HepG2 (cell line): Measurements from ENCODE around the gene TLCD3B. TPM values are rescaled to one million over a fixed set of nuclear protein-coding genes. Genes with fewer than 3 reads are reported as not detected.

ENCODE experiments used
- AHDC1 ChIP-seq: sonication (generic); formaldehyde crosslinking; IDR thresholded peaks from 2 replicates; pipeline ENCODE4 v1.5.1; 2020; ENCODE audit warnings: mild to moderate bottlenecking, missing genetic modification reagents, borderline replicate concordance
- CENPT ChIP-seq: sonication (generic); formaldehyde crosslinking; IDR thresholded peaks from 2 replicates; pipeline ENCODE4 v1.8.0; 2022; ENCODE audit warnings: low read depth, mild to moderate bottlenecking, moderate library complexity, missing genetic modification reagents
- CERS6 ChIP-seq: sonication (generic); formaldehyde crosslinking; IDR thresholded peaks from 2 replicates; pipeline ENCODE4 v1.5.0; 2020; ENCODE audit warnings: missing genetic modification reagents
- DRAP1 ChIP-seq: IDR thresholded peaks from 2 replicates; pipeline ENCODE4 v1.6.1; 2016; ENCODE audit warnings: missing genetic modification reagents, missing compliant biosample characterization
- KLF6 ChIP-seq: IDR thresholded peaks from 2 replicates; pipeline ENCODE4 v1.8.0; 2016; ENCODE audit warnings: missing biosample characterization, missing genetic modification reagents
- PCBP1 ChIP-seq: fragments of 200-400 bp; formaldehyde crosslinking; IDR thresholded peaks from 2 replicates; pipeline ENCODE4 v1.6.1; 2017; ENCODE audit warnings: mild to moderate bottlenecking, low read depth, low read length, borderline replicate concordance
- SMAD3 ChIP-seq: sonication (generic); formaldehyde crosslinking; IDR thresholded peaks from 2 replicates; pipeline ENCODE4 v1.4.0; 2020; ENCODE audit warnings: missing genetic modification reagents
- SYNCRIP ChIP-seq: fragments of 200-400 bp; formaldehyde crosslinking; IDR thresholded peaks from 2 replicates; pipeline ENCODE4 v1.6.1; 2018; ENCODE audit warnings: mild to moderate bottlenecking, low read depth, low read length; ENCODE audit not compliant: insufficient read depth
- TBX2 ChIP-seq: sonication (generic); formaldehyde crosslinking; IDR thresholded peaks from 2 replicates; pipeline ENCODE4 v1.5.0; 2020; ENCODE audit warnings: missing genetic modification reagents, mild to moderate bottlenecking, borderline replicate concordance
- TEAD2 ChIP-seq: sonication (generic); formaldehyde crosslinking; IDR thresholded peaks from 2 replicates; pipeline ENCODE4 v1.9.0; 2021; ENCODE audit warnings: missing genetic modification reagents
- TEAD3 ChIP-seq: optimal IDR thresholded peaks from 2 replicates; pipeline ENCODE3; 2016; ENCODE audit warnings: borderline replicate concordance
- ZBTB38 ChIP-seq: sonication (generic); formaldehyde crosslinking; IDR thresholded peaks from 2 replicates; pipeline ENCODE4 v1.5.1; 2020; ENCODE audit warnings: mild to moderate bottlenecking, missing genetic modification reagents
- ZBTB7B ChIP-seq: sonication (generic); formaldehyde crosslinking; IDR thresholded peaks from 2 replicates; pipeline ENCODE4 v1.4.0; 2020; ENCODE audit warnings: missing genetic modification reagents
- ZBTB8A ChIP-seq: sonication (generic); formaldehyde crosslinking; IDR thresholded peaks from 2 replicates; pipeline ENCODE4 v1.4.0; 2020; ENCODE audit warnings: mild to moderate bottlenecking, low read depth, missing genetic modification reagents, borderline replicate concordance
- ZNF672 ChIP-seq: sonication (generic); formaldehyde crosslinking; IDR thresholded peaks from 2 replicates; pipeline ENCODE4 v1.8.1; 2022; ENCODE audit warnings: missing genetic modification reagents
- ZNF674 ChIP-seq: sonication (generic); formaldehyde crosslinking; IDR thresholded peaks from 2 replicates; pipeline ENCODE4 v1.5.0; 2020; ENCODE audit warnings: low read depth, mild to moderate bottlenecking, missing genetic modification reagents
- ZNF710 ChIP-seq: sonication (generic); formaldehyde crosslinking; IDR thresholded peaks from 2 replicates; pipeline ENCODE4 v1.5.0; 2020; ENCODE audit warnings: mild to moderate bottlenecking, missing genetic modification reagents, borderline replicate concordance
- ZNF816 ChIP-seq: sonication (generic); formaldehyde crosslinking; IDR thresholded peaks from 2 replicates; pipeline ENCODE4 v1.8.0; 2022; ENCODE audit warnings: missing genetic modification reagents, mild to moderate bottlenecking, borderline replicate concordance
- polyA plus RNA-seq, 8 experiments: library from polyadenylated mRNA; depleted of rRNA in 3 of 8; stranded (reverse) in 7 of 8; unstranded in 1 of 8; fragments of >200 nt; fragmentation: Illumina TruSeq in 4 of 8; extraction: Trizol in 4 of 8; gene quantifications; 2 replicates each; pipeline versions ENCODE4 v1.2.1 to v1.2.3, GENCODE V29; 2011 to 2016; ENCODE audit warnings: low read depth in 4 of 8, missing spikeins in 1 of 8, mixed read lengths in 1 of 8; ENCODE audit not compliant: insufficient read depth in 1 of 8
- total RNA-seq, 5 experiments: library from RNA; depleted of rRNA; stranded (reverse); fragments of >200 nt; fragmentation: Illumina TruSeq; extraction: Trizol; gene quantifications; 2 replicates each; pipeline ENCODE4 v1.2.3, GENCODE V29; 2016; ENCODE audit warnings: low read depth in 1 of 5

TLCD3B gene
- total and polyA plus RNA-seq, 2 of the 13 experiments (the other 11 are each of a cell fraction or from before 2014, with no cell fraction given) = not detected

GRCh38 chr16:30075503-30076275 is 44.6 kb upstream of the TLCD3B start, which contains the start of gene PPP4C (continued):
- TF ChIP-seq AHDC1 (CRISPR knock-in tag) (peak; percentile 35; the same call in 1 of the 2 replicates), ZBTB8A (CRISPR knock-in tag) (no peak), SMAD3 (CRISPR knock-in tag) (peak; percentile 73; the same call in 1 of the 2 replicates), ZNF816 (peak; percentile 80), ZNF672 (CRISPR knock-in tag) (no peak), ZNF710 (CRISPR knock-in tag) (0 out of 2 replicates have a peak, but pooled peaks have one; percentile 53), DRAP1 (CRISPR knock-in tag) (peak; percentile 69), KLF6 (CRISPR knock-in tag) (peak; percentile 57; the same call in 1 of the 2 replicates), TEAD3 (CRISPR knock-in tag) (peak; percentile 21), PCBP1 (no peak), CERS6 (CRISPR knock-in tag) (no peak), ZNF674 (CRISPR knock-in tag) (peak; percentile 85; the same call in 1 of the 2 replicates), CENPT (CRISPR knock-in tag) (0 out of 2 replicates have a peak, but pooled peaks have one; percentile 34), ZBTB38 (CRISPR knock-in tag) (peak; percentile 77; the same call in 1 of the 2 replicates), TEAD2 (CRISPR knock-in tag) (no peak), ZBTB7B (CRISPR knock-in tag) (peak; percentile 28; the same call in 1 of the 2 replicates), SYNCRIP (no peak), TBX2 (CRISPR knock-in tag) (peak; percentile 87)
